GM18508 (cell line): ENCODE data around the gene CHST15.

Experiments
- ATAC-seq: cut with Tn5 transposase; IDR thresholded peaks from one replicate; pipeline ENCODE4 v1.9.1; 2021; ENCODE audit warnings: moderate number of reproducible peaks; ENCODE audit not compliant: insufficient read depth, unreplicated experiment

CHST15 gene

GRCh38 chr10:124003871-124004662 is 89.3 kb downstream of the CHST15 start:
- no peak for ATAC-seq

- ATAC-seq, result no peak
Measured at GRCh38 chr10:124003481-124003870, 89.9 kb downstream of the CHST15 start.

- no peak for ATAC-seq
Measured at GRCh38 chr10:124003070-124003419, 90.4 kb downstream of the CHST15 start.

GRCh38 chr10:124002391-124003069 is 90.9 kb downstream of the CHST15 start:
- no peak for ATAC-seq

GRCh38 chr10:124001391-124002148 is 91.8 kb downstream of the CHST15 start:
- ATAC-seq, result no peak

- no peak for ATAC-seq
Measured at GRCh38 chr10:124000792-124001201, 92.6 kb downstream of the CHST15 start.

- no peak for ATAC-seq
Measured at GRCh38 chr10:123999956-124000615, 93.3 kb downstream of the CHST15 start.

- no peak for ATAC-seq
Measured at GRCh38 chr10:123999261-123999660, 94.1 kb downstream of the CHST15 start.

- ATAC-seq, result no peak
Measured at GRCh38 chr10:123998197-123999141, 94.9 kb downstream of the CHST15 start.

- ATAC-seq, result no peak
Measured at GRCh38 chr10:123997486-123998196, 95.8 kb downstream of the CHST15 start.

GRCh38 chr10:123997013-123997412 is 96.4 kb downstream of the CHST15 start:
- ATAC-seq, result no peak

GRCh38 chr10:123996302-123996701 is 97.1 kb downstream of the CHST15 start:
- ATAC-seq, result no peak

GRCh38 chr10:123995461-123996131 is 97.8 kb downstream of the CHST15 start:
- no peak for ATAC-seq

GRCh38 chr10:123995082-123995460 is 98.3 kb downstream of the CHST15 start:
- ATAC-seq, result no peak

GRCh38 chr10:123994417-123995081 is 98.8 kb downstream of the CHST15 start:
- no peak for ATAC-seq

GRCh38 chr10:123993534-123994416 is 99.6 kb downstream of the CHST15 start:
- no peak for ATAC-seq
